ENCODE measurements around the gene PELI2. TPM values are rescaled to one million over a fixed set of nuclear protein-coding genes. Genes with fewer than 3 reads are reported as not detected.

PELI2 gene, protein sequence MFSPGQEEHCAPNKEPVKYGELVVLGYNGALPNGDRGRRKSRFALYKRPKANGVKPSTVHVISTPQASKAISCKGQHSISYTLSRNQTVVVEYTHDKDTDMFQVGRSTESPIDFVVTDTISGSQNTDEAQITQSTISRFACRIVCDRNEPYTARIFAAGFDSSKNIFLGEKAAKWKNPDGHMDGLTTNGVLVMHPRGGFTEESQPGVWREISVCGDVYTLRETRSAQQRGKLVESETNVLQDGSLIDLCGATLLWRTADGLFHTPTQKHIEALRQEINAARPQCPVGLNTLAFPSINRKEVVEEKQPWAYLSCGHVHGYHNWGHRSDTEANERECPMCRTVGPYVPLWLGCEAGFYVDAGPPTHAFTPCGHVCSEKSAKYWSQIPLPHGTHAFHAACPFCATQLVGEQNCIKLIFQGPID
- total RNA-seq = 3.0 and 3.6 TPM in 2 replicates

GRCh38 chr14:56117765-56118610 lies at the start of gene PELI2:
Gene PELI2 (plus strand): TSS chr14:56118411. CDS start chr14:56118661, 250 bp downstream.

All from endothelial cell of coronary artery (primary cell).